Panc1 (cell line): ENCODE results near the gene MYCBP2. TPM values are rescaled to one million over a fixed set of nuclear protein-coding genes. Genes with fewer than 3 reads are reported as not detected.

ENCODE experiments used
- ATAC-seq: fragments of 200-7000 bp; cut with Tn5 transposase; 2 replicates; pipeline ENCODE4 v1.9.1; 2020; ENCODE audit warnings: mild to moderate bottlenecking, moderate library complexity
- BruUV-seq: library from RNA; stranded (reverse); fragments of 400-500 nt; replicated peaks from 2 replicates; lab custom pipeline; 2021; lab: Mats Ljungman, UMichigan
- CTCF ChIA-PET: fragments of 300-600 bp; sonication (Branson Sonifier 250); formaldehyde crosslinking; loops from one replicate; lab custom pipeline; 2022; ENCODE audit warnings: antibody characterized with exemption; lab: Charles Lee
- POLR2A ChIA-PET: fragments of 300-600 bp; sonication (Branson Sonifier 250); formaldehyde crosslinking; loops from one replicate; lab custom pipeline; 2022; ENCODE audit warnings: antibody characterized with exemption; lab: Charles Lee
- DNase-seq: peaks from one replicate; pipeline ENCODE4 v3.0.0-alpha.2; 2010; ENCODE audit warnings: low read depth, low spot score
- H3K27ac ChIP-seq: 2 replicates; pipeline ENCODE4 v1.5.1; 2011; ENCODE audit warnings: mild to moderate bottlenecking, low read length, inconsistent platforms
- H3K27me3 ChIP-seq: fragments of 200-500 bp; sonication (Bioruptor generic); 2 replicates; pipeline ENCODE4 v1.6.0; 2014; ENCODE audit warnings: low read length, inconsistent platforms; ENCODE audit not compliant: control insufficient read depth, insufficient read depth
- H3K36me3 ChIP-seq: fragments of 200-500 bp; sonication (Bioruptor generic); 2 replicates; pipeline ENCODE4 v1.5.1; 2014; ENCODE audit warnings: inconsistent platforms, mild to moderate bottlenecking, low read length, moderate library complexity; ENCODE audit not compliant: control insufficient read depth, insufficient read depth
- H3K4me1 ChIP-seq: 2 replicates; pipeline ENCODE4 v1.5.1; 2011; ENCODE audit warnings: inconsistent platforms, mild to moderate bottlenecking, low read length, moderate library complexity; ENCODE audit not compliant: control insufficient read depth, insufficient read depth
- H3K4me3 ChIP-seq, 2 experiments: 2 replicates each; pipeline ENCODE4 v1.5.1; 2011 to 2012; ENCODE audit warnings: low read depth in 2 of 2, low read length in 2 of 2, mild to moderate bottlenecking in 2 of 2, inconsistent platforms in 1 of 2, moderate library complexity in 1 of 2
- H3K9me3 ChIP-seq: fragments of 200-500 bp; sonication (Bioruptor generic); 2 replicates; pipeline ENCODE4 v1.5.1; 2014; ENCODE audit warnings: low read depth, mild to moderate bottlenecking, inconsistent platforms, low read length, moderate library complexity; ENCODE audit not compliant: control insufficient read depth, insufficient read depth
- CTCF ChIP-seq: fragments of 450-650 bp; IDR thresholded peaks from 2 replicates; pipeline ENCODE4 v1.5.1; 2017; ENCODE audit warnings: mild to moderate bottlenecking
- POLR2AphosphoS5 ChIP-seq: IDR thresholded peaks from 2 replicates; pipeline ENCODE4 v1.6.1; 2012; ENCODE audit warnings: mild to moderate bottlenecking, low read depth, low read length, moderate library complexity
- REST ChIP-seq, 2 experiments: IDR thresholded peaks; 2 replicates each; pipeline ENCODE4 v1.6.1; 2011 to 2012; ENCODE audit warnings: low read depth in 2 of 2, control low read depth in 1 of 2, low read length in 1 of 2, mild to moderate bottlenecking in 1 of 2, moderate library complexity in 1 of 2; ENCODE audit not compliant: insufficient read depth in 1 of 2
- SIN3A ChIP-seq: IDR thresholded peaks from 2 replicates; pipeline ENCODE4 v1.6.1; 2012; ENCODE audit warnings: low read depth, mild to moderate bottlenecking, low read length, moderate library complexity, borderline replicate concordance; ENCODE audit not compliant: insufficient read depth
- TCF7L2 ChIP-seq: IDR thresholded peaks from 2 replicates; pipeline ENCODE4 v1.6.1; 2011; ENCODE audit warnings: mild to moderate bottlenecking, low read depth, low read length, inconsistent platforms
- in situ Hi-C: cut with HindIII; loops from 2 replicates; pipeline ENCODE4 v1.10.0; 2016; ENCODE audit warnings: low sequenced_read_pairs, low pct_unique_long_range_greater_than_20kb
- intact Hi-C: fragments of 100-400 bp; cut with micrococcal nuclease; formaldehyde crosslinking; loops from one replicate; pipeline ENCODE4 v1.10.0; 2022; ENCODE audit not compliant: unreplicated experiment
- total RNA-seq: library from RNA; stranded (reverse); gene quantifications from one replicate; pipeline ENCODE4 v1.2.1, GENCODE V29; 2021; ENCODE audit not compliant: unreplicated experiment

The MYCBP2 gene
- total RNA-seq, 1 experiment from 2014 or later = 41.4 TPM

GRCh38 chr13:77370888-77371287 lies 44.0 kb upstream of the MYCBP2 start:
- TF ChIP-seq POLR2AphosphoS5 (no peak), TCF7L2 (no peak), SIN3A (no peak), REST (IDR thresholded peaks at IDR 0.05; ENCODE audit: insufficient read depth in 1 of 2, low read depth in 2 of 2, low read length in 1 of 2) (no peak), CTCF (no peak)
- ChIA-PET CTCF (no interaction called here), POLR2A (no interaction called here)
- in situ Hi-C loops (no loop called here), intact Hi-C loops (no loop called here)
- Histone ChIP-seq H3K27me3 (no peaks in the 10 kb centered on the region), H3K36me3 (no peaks in the 10 kb centered on the region), H3K9me3 (no peaks in the 10 kb centered on the region), H3K4me1 (no peaks in the 10 kb centered on the region), H3K4me3 (no peak overlapping the region), H3K27ac (no peak overlapping the region)
- ATAC-seq = no peak
- no peak for DNase-seq
- no TSS peak for BruUV-seq

GRCh38 chr13:77362166-77362565 lies 35.3 kb upstream of the MYCBP2 start:
- POLR2A ChIA-PET = no interaction called here
- CTCF ChIA-PET = no interaction called here
- in situ Hi-C loops = no loop called here

More at GRCh38 chr13:77362166-77362565, 35.3 kb upstream of the MYCBP2 start:
- H3K27ac ChIP-seq = no peak overlapping the region
- no peaks in the 10 kb centered on the region for H3K27me3 ChIP-seq
- H3K4me3 ChIP-seq = no peak overlapping the region
- DNase-seq (no peak), ATAC-seq (no peak)
- no peaks in the 10 kb centered on the region for H3K36me3 ChIP-seq
- BruUV-seq = no TSS peak
- H3K9me3 ChIP-seq = no peaks in the 10 kb centered on the region
- H3K4me1 ChIP-seq = no peaks in the 10 kb centered on the region
- intact Hi-C loops = no loop called here
- TF ChIP-seq SIN3A = no peak
- TF ChIP-seq CTCF = no peak
